Activated CD4-positive, alpha-beta T cell treated with anti-CD3 and anti-CD28 coated beads for 36 hours (primary cell): Measurements from ENCODE around the gene CUL3. TPM values are rescaled to one million over a fixed set of nuclear protein-coding genes. Genes with fewer than 3 reads are reported as not detected.
A peak's percentile ranks its signal among the peaks of the same experiment; 100 is the strongest.
"Not testable (repeated sequence)": the region's sequence is repeated elsewhere in the genome, so short reads cannot be mapped to it uniquely, and the experiment has no call there.

Experiments
- ATAC-seq: fragments of 200-7000 bp; cut with Tn5 transposase; one replicate; pipeline ENCODE4 v1.10.0; 2021; ENCODE audit warnings: mild to moderate bottlenecking, moderate library complexity
- CTCF ChIA-PET: fragments of 350-600 bp; sonication (Branson Sonifier 250); formaldehyde crosslinking; loops from one replicate; lab custom pipeline; 2021; ENCODE audit warnings: antibody characterized with exemption; lab: Charles Lee
- POLR2A ChIA-PET: fragments of 350-600 bp; sonication (Branson Sonifier 250); formaldehyde crosslinking; loops from one replicate; lab custom pipeline; 2021; ENCODE audit warnings: antibody characterized with exemption, inconsistent platforms; lab: Charles Lee
- DNase-seq: peaks from one replicate; pipeline ENCODE4 v3.0.0-alpha.2; 2020
- H3K27ac Mint-ChIP-seq: one replicate; pipeline ENCODE4 v1.8.0; 2021; ENCODE audit warnings: mixed read lengths
- H3K27me3 Mint-ChIP-seq: one replicate; pipeline ENCODE4 v1.8.0; 2021; ENCODE audit warnings: mixed read lengths
- H3K36me3 Mint-ChIP-seq: one replicate; pipeline ENCODE4 v1.8.0; 2021; ENCODE audit warnings: low read depth, mixed read lengths
- H3K4me1 Mint-ChIP-seq: one replicate; pipeline ENCODE4 v1.8.0; 2021; ENCODE audit warnings: mixed read lengths
- H3K4me3 Mint-ChIP-seq: one replicate; pipeline ENCODE4 v1.8.0; 2021; ENCODE audit warnings: mild to moderate bottlenecking, moderate library complexity, mixed read lengths
- H3K9me3 Mint-ChIP-seq: one replicate; pipeline ENCODE4 v1.8.0; 2021; ENCODE audit warnings: low read depth, mixed read lengths
- intact Hi-C, 2 experiments: fragments of 100-400 bp; cut with DNase I in 1 of 2; cut with micrococcal nuclease in 1 of 2; formaldehyde crosslinking; loops; one replicate each; pipeline versions ENCODE4 v1.14.2 to v1.15.1; 2022 to 2024; cut with DNase I, micrococcal nuclease
- total RNA-seq, 2 experiments: library from RNA; stranded (reverse); gene quantifications; one replicate each; pipeline ENCODE4 v1.2.3, GENCODE V29; 2021

Gene CUL3
- 10 to 100 TPM; 77.6 to 85.8 TPM for total RNA-seq

- no peaks in the 10 kb centered on the region for H3K9me3 Mint-ChIP-seq
- peaks cover 29% of the 10 kb centered on the region for H3K4me1 Mint-ChIP-seq
- POLR2A ChIA-PET: interaction anchor here (1.0 to 1.3 kb wide), 3 partner anchors 16 to 64 kb away, joined by 3 to 6 read pairs (median 4); no protein-coding TSS in a partner anchor
- H3K27me3 Mint-ChIP-seq: no peaks in the 10 kb centered on the region
- H3K27ac Mint-ChIP-seq: peak within 1 kb of the TSS; percentile 96
- CTCF ChIA-PET: interaction anchor here (0.5 to 2.4 kb wide), 4 partner anchors 14 to 459 kb away, joined by 3 to 11 read pairs (median 6); no protein-coding TSS in a partner anchor
- DNase-seq: peak; percentile 100
- peak within 1 kb of the TSS; percentile 95 for H3K4me3 Mint-ChIP-seq
- intact Hi-C loops: loop anchor here (1.0 to 10.0 kb wide), 13 partner anchors 17 to 641 kb away; partner anchors contain the start of genes MRPL44 (in 2 of the 2), DOCK10 (in 1 of the 2) and WDFY1 (in 1 of the 2)
- peaks cover 30% of the 10 kb centered on the region for H3K36me3 Mint-ChIP-seq
- peak; percentile 86 for ATAC-seq
Measured at GRCh38 chr2:224585211-224586088, at the start of gene CUL3. TSS of gene CUL3 (minus strand) at chr2:224585363. CDS start at chr2:224585009, 354 bp downstream.

- POLR2A ChIA-PET: no interaction called here
Measured at GRCh38 chr2:224630659-224631550, 45.7 kb upstream of the CUL3 start.

DNA sequence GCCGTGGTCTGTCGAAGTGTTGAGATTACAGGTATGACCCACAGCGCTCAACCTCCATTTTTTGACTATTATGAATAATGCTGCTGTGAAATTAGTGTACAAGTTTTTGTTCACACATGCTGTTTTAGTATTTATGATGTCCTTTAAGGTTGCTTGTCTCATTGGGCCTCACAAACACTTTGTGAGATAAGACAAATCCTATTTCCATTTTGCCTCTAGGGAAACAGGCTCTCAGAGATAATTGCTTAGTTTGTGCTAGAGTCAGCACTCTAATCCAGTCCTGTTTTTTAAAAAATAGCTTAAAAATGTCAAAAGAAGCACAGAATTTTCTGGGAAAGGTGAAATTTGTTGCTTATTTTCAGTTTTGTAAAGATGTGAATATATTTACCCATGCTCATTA is 43.3 kb upstream of the CUL3 start:
- ChIA-PET CTCF (no interaction called here), POLR2A (no interaction called here)
- H3K36me3 Mint-ChIP-seq: no peaks in the 10 kb centered on the region
- no peak overlapping the region for H3K27ac Mint-ChIP-seq
- no peak overlapping the region for H3K4me3 Mint-ChIP-seq
- no peaks in the 10 kb centered on the region for H3K4me1 Mint-ChIP-seq
- no peak for ATAC-seq
- H3K9me3 Mint-ChIP-seq: no peaks in the 10 kb centered on the region
- no peaks in the 10 kb centered on the region for H3K27me3 Mint-ChIP-seq
- intact Hi-C loops: no loop called here
- no peak for DNase-seq

More at GRCh38 chr2:224630659-224631550, 45.7 kb upstream of the CUL3 start:
- CTCF ChIA-PET: interaction anchor here (1.0 kb wide), 1 partner anchor 16 kb away, joined by 6 read pairs; no protein-coding TSS in a partner anchor
- Mint-ChIP-seq H3K4me3 (no peak overlapping the region), H3K36me3 (no peaks in the 10 kb centered on the region), H3K4me1 (no peaks in the 10 kb centered on the region), H3K27ac (no peak overlapping the region), H3K9me3 (no peaks in the 10 kb centered on the region), H3K27me3 (no peaks in the 10 kb centered on the region)
- DNase-seq (no peak), ATAC-seq (no peak)
- intact Hi-C loops: no loop called here

DNA sequence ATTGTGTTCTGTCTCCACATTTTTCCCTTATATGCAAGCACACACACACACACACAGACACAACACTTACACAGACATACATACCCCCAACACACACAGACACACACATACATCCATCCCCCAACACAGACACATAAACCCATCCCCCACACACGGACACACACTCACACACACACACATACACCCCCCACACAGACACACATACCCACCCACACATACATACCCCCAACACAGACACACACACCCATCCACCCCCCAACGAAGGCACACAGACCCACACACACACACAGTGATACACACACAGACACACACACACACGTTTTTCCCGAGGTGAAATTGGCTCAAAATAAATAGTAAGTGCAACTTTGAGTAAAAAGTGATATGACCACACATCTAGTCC is 41.6 kb upstream of the CUL3 start:
- no peaks in the 10 kb centered on the region for H3K36me3 Mint-ChIP-seq
- H3K27ac Mint-ChIP-seq: no peak overlapping the region
- ATAC-seq: no peak
- DNase-seq: no peak
- H3K4me3 Mint-ChIP-seq: no peak overlapping the region
- intact Hi-C loops: no loop called here
- H3K9me3 Mint-ChIP-seq: no peaks in the 10 kb centered on the region
- ChIA-PET POLR2A (no interaction called here), CTCF (no interaction called here)
- no peaks in the 10 kb centered on the region for H3K27me3 Mint-ChIP-seq
- H3K4me1 Mint-ChIP-seq: no peaks in the 10 kb centered on the region

GRCh38 chr2:224613543-224614286 is 28.6 kb upstream of the CUL3 start:
- Mint-ChIP-seq H3K27ac (no peak overlapping the region), H3K9me3 (no peaks in the 10 kb centered on the region), H3K4me1 (no peaks in the 10 kb centered on the region), H3K27me3 (peaks cover 6% of the 10 kb centered on the region), H3K4me3 (no peak overlapping the region), H3K36me3 (no peaks in the 10 kb centered on the region)
- CTCF ChIA-PET: interaction anchor here (1.3 kb wide), 1 partner anchor 31 kb away, joined by 3 read pairs; no protein-coding TSS in a partner anchor
- intact Hi-C loops: no loop called here
- DNase-seq (no peak), ATAC-seq (no peak)
- POLR2A ChIA-PET: interaction anchor here (0.6 kb wide), 1 partner anchor 58 kb away, joined by 3 read pairs; no protein-coding TSS in a partner anchor

GRCh38 chr2:224612578-224612977 is 27.4 kb upstream of the CUL3 start:
- CTCF ChIA-PET: interaction anchor here (0.7 to 1.3 kb wide), 2 partner anchors 32 to 89 kb away, joined by 3 read pairs; no protein-coding TSS in a partner anchor
- POLR2A ChIA-PET: interaction anchor here (0.6 kb wide), 1 partner anchor 21 kb away, joined by 3 read pairs; no protein-coding TSS in a partner anchor
- Mint-ChIP-seq H3K9me3 (no peaks in the 10 kb centered on the region), H3K36me3 (no peaks in the 10 kb centered on the region), H3K27me3 (peaks cover 6% of the 10 kb centered on the region), H3K27ac (no peak overlapping the region), H3K4me1 (no peaks in the 10 kb centered on the region), H3K4me3 (no peak overlapping the region)
- intact Hi-C loops: no loop called here
- no peak for DNase-seq
- ATAC-seq: no peak

DNA sequence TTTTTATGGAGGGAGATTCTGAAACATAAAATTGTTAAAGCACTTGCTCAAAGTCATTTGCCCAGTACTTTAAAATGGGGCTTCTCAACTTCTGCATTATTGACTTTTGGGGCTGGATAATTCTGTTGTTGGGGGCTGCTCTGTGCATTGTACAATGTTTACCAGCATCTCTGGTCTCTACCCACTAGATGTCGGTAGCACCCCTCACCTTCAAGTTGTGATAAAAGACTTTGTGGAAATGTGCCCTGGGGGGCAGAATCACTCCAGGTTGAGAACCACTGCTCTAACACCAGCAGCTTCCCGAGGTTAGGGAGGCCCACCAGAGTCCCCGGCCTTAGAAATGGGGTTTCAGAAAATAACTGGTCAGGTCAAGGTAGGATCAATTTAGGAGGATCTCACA is 26.8 kb upstream of the CUL3 start:
- intact Hi-C loops: no loop called here
- ChIA-PET POLR2A (no interaction called here), CTCF (no interaction called here)
- H3K36me3 Mint-ChIP-seq: no peaks in the 10 kb centered on the region
- no peak overlapping the region for H3K27ac Mint-ChIP-seq
- H3K4me3 Mint-ChIP-seq: no peak overlapping the region
- peaks cover 6% of the 10 kb centered on the region for H3K27me3 Mint-ChIP-seq
- DNase-seq: no peak
- no peaks in the 10 kb centered on the region for H3K4me1 Mint-ChIP-seq
- ATAC-seq: no peak
- no peaks in the 10 kb centered on the region for H3K9me3 Mint-ChIP-seq

DNA sequence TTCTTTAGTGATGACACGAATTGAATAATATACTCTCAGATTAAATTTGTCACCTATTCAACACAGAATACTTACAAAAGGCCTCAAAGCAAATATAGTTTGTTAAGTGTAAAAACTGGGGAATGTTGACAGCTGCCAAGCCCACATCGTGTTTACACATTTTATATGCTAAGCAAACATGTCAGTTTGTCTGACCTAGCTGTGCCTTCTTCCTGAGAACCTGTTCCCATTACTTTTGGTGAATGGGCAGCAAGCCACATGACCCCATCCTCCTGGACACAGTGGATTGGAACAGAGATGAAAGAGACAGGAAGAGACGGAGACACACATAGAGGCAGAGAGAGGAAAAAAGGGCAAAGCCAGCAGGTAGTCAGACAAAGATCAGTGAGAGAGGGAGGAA is 22.9 kb upstream of the CUL3 start:
- Mint-ChIP-seq H3K4me3 (no peak overlapping the region), H3K4me1 (peaks cover 5% of the 10 kb centered on the region), H3K9me3 (no peaks in the 10 kb centered on the region), H3K27me3 (peaks cover 2% of the 10 kb centered on the region), H3K36me3 (no peaks in the 10 kb centered on the region), H3K27ac (no peak overlapping the region)
- CTCF ChIA-PET: no interaction called here
- DNase-seq: no peak
- POLR2A ChIA-PET: no interaction called here
- intact Hi-C loops: no loop called here
- ATAC-seq: no peak

GRCh38 chr2:224603746-224604500 is 18.8 kb upstream of the CUL3 start:
- H3K36me3 Mint-ChIP-seq, H3K27ac Mint-ChIP-seq, H3K9me3 Mint-ChIP-seq, H3K27me3 Mint-ChIP-seq, intact Hi-C loops, H3K4me3 Mint-ChIP-seq: not testable (repeated sequence)
- ATAC-seq (peak; percentile 79), DNase-seq (peak; percentile 28)
- ChIA-PET CTCF (interaction anchor here (0.7 to 0.9 kb wide), 2 partner anchors 16 to 42 kb away, joined by 3 read pairs; no protein-coding TSS in a partner anchor), POLR2A (interaction anchor here (0.6 kb wide), 1 partner anchor 172 kb away, joined by 12 read pairs; no protein-coding TSS in a partner anchor)
- H3K4me1 Mint-ChIP-seq: peaks cover 19% of the 10 kb centered on the region
